KMS-11 (cell line): ENCODE data around the gene CGB3.

Source experiments
- H2AFZ ChIP-seq: fragments of 200-600 bp; sonication (generic); 2 replicates; pipeline ENCODE4 v1.6.1; 2016; ENCODE audit warnings: antibody characterized with exemption, mixed run types, low read depth
- H3K27ac ChIP-seq: fragments of 200-600 bp; sonication (generic); 2 replicates; pipeline ENCODE4 v1.6.1; 2016; ENCODE audit warnings: mild to moderate bottlenecking, mixed run types
- H3K27me3 ChIP-seq: fragments of 200-600 bp; sonication (generic); 2 replicates; pipeline ENCODE4 v1.6.1; 2017; ENCODE audit warnings: mild to moderate bottlenecking, low read depth, mixed run types, moderate library complexity; ENCODE audit not compliant: insufficient read depth
- H3K36me3 ChIP-seq: fragments of 200-600 bp; sonication (generic); 2 replicates; pipeline ENCODE4 v1.6.1; 2017; ENCODE audit warnings: mild to moderate bottlenecking, mixed run types; ENCODE audit not compliant: insufficient read depth
- H3K4me1 ChIP-seq: fragments of 200-600 bp; sonication (generic); 2 replicates; pipeline ENCODE4 v1.6.1; 2016; ENCODE audit warnings: mild to moderate bottlenecking, low read depth, mixed run types; ENCODE audit not compliant: poor library complexity, severe bottlenecking
- H3K4me2 ChIP-seq: fragments of 200-600 bp; sonication (generic); 2 replicates; pipeline ENCODE4 v1.7.0; 2016; ENCODE audit warnings: mild to moderate bottlenecking, mixed run types
- H3K4me3 ChIP-seq: fragments of 200-600 bp; sonication (generic); IDR thresholded peaks from 2 replicates; pipeline ENCODE4 v1.6.1; 2017; ENCODE audit warnings: low read depth, low read length, mixed read lengths; ENCODE audit not compliant: insufficient read depth
- H3K79me2 ChIP-seq: fragments of 200-600 bp; sonication (generic); 2 replicates; pipeline ENCODE4 v1.6.1; 2016; ENCODE audit warnings: low read depth, mixed run types; ENCODE audit not compliant: insufficient read depth
- H3K9ac ChIP-seq: fragments of 200-600 bp; sonication (generic); 2 replicates; pipeline ENCODE4 v1.6.1; 2016; ENCODE audit warnings: mild to moderate bottlenecking, mixed run types
- H4K20me1 ChIP-seq: fragments of 200-600 bp; sonication (generic); 2 replicates; pipeline ENCODE4 v1.6.1; 2016; ENCODE audit warnings: mild to moderate bottlenecking, mixed run types; ENCODE audit not compliant: insufficient read depth
- CTCF ChIP-seq: fragments of 200-600 bp; sonication (generic); conservative IDR thresholded peaks from 2 replicates; pipeline ENCODE4 v1.6.1; 2017; ENCODE audit warnings: low read depth, mild to moderate bottlenecking, antibody characterized with exemption, low read length, moderate library complexity, mixed read lengths

Gene CGB3

GRCh38 chr19:48988286-48988685, 35.8 kb downstream of the CGB3 start:
- Histone ChIP-seq H3K36me3 (no peaks in the 10 kb centered on the region), H3K79me2 (peaks cover 21% of the 10 kb centered on the region; the same call in 1 of the 2 replicates), H3K9ac (no peak overlapping the region), H3K27ac (no peak overlapping the region), H4K20me1 (no peaks in the 10 kb centered on the region), H3K4me2 (no peak overlapping the region), H2AFZ (no peak overlapping the region), H3K4me1 (peaks cover 5% of the 10 kb centered on the region), H3K27me3 (no peaks in the 10 kb centered on the region), H3K4me3 (no peak overlapping the region)
- no peak for TF ChIP-seq CTCF

GRCh38 chr19:48987323-48987722, 36.8 kb downstream of the CGB3 start:
- Histone ChIP-seq H3K36me3 (no peaks in the 10 kb centered on the region), H2AFZ (no peak overlapping the region), H4K20me1 (no peaks in the 10 kb centered on the region), H3K4me2 (no peak overlapping the region), H3K27ac (no peak overlapping the region), H3K9ac (no peak overlapping the region), H3K27me3 (no peaks in the 10 kb centered on the region), H3K79me2 (peaks cover 14% of the 10 kb centered on the region; the same call in 1 of the 2 replicates), H3K4me1 (peaks cover 5% of the 10 kb centered on the region), H3K4me3 (no peak overlapping the region)
- TF ChIP-seq CTCF, result no peak

GRCh38 chr19:48986211-48986610, 37.9 kb downstream of the CGB3 start:
- no peak overlapping the region for H3K27ac ChIP-seq
- no peaks in the 10 kb centered on the region for H3K4me1 ChIP-seq
- H3K4me3 ChIP-seq, result no peak overlapping the region
- no peaks in the 10 kb centered on the region for H4K20me1 ChIP-seq
- no peaks in the 10 kb centered on the region for H3K27me3 ChIP-seq
- H2AFZ ChIP-seq, result no peak overlapping the region
- H3K4me2 ChIP-seq, result no peak overlapping the region
- no peaks in the 10 kb centered on the region for H3K36me3 ChIP-seq
- H3K79me2 ChIP-seq, result 0 out of 2 replicates have a peak, but pooled peaks cover 3% of the 10 kb centered on the region
- H3K9ac ChIP-seq, result no peak overlapping the region
- no peak for TF ChIP-seq CTCF

- Histone ChIP-seq H3K4me2 (no peak overlapping the region), H3K27me3 (no peaks in the 10 kb centered on the region), H4K20me1 (no peaks in the 10 kb centered on the region), H3K4me3 (no peak overlapping the region), H3K9ac (no peak overlapping the region), H2AFZ (no peak overlapping the region), H3K27ac (no peak overlapping the region), H3K36me3 (no peaks in the 10 kb centered on the region), H3K4me1 (no peaks in the 10 kb centered on the region), H3K79me2 (no peaks in the 10 kb centered on the region)
- no peak for TF ChIP-seq CTCF
Observed at GRCh38 chr19:48985711-48986110, 38.4 kb downstream of the CGB3 start.
